ENCODE data around the gene ZCCHC8. TPM values are rescaled to one million over a fixed set of nuclear protein-coding genes. Genes with fewer than 3 reads are reported as not detected.
A peak's percentile ranks its signal among the peaks of the same experiment; 100 is the strongest.
"Not testable (repeated sequence)": the region's sequence is repeated elsewhere in the genome, so short reads cannot be mapped to it uniquely, and the experiment has no call there.

ZCCHC8 gene
- total RNA-seq, 2 donors from 2014 or later = 7.3 to 16.6 TPM

GRCh38 chr12:122467983-122468382, 32.7 kb downstream of the ZCCHC8 start:
- TF ChIP-seq POLR2A (IDR thresholded peaks at IDR 0.05) (no peak), CTCF (IDR thresholded peaks at IDR 0.05) (no peak)
- 44 to 54% methylated on average over 4 of the region's 4 CpGs for WGBS, 2 donors
- ATAC-seq (no peak), DNase-seq (no peak)
- no peak overlapping the region for H3K27ac ChIP-seq
- H3K36me3 ChIP-seq (replicated peaks in 1 of 2; ENCODE audit: insufficient read depth in 1 of 2, low read depth in 2 of 2) = peaks cover 0 to 5% of the 10 kb centered on the region in 2 donors
- intact Hi-C loops (cut with DNase I) = no loop called here
- H3K4me3 ChIP-seq = no peak overlapping the region
- H3K4me1 ChIP-seq = peaks cover 13% of the 10 kb centered on the region
- H3K27me3 ChIP-seq = no peaks in the 10 kb centered on the region
- H3K9me3 ChIP-seq = no peaks in the 10 kb centered on the region

GRCh38 chr12:122464317-122465042, 36.3 kb downstream of the ZCCHC8 start:
- ATAC-seq = peak; percentile 93
- intact Hi-C loops (cut with DNase I); H3K4me1 ChIP-seq; H3K27me3 ChIP-seq; H3K36me3 ChIP-seq (replicated peaks in 1 of 2; ENCODE audit: insufficient read depth in 1 of 2, low read depth in 2 of 2); H3K4me3 ChIP-seq; H3K9me3 ChIP-seq: not testable (repeated sequence)
- H3K27ac ChIP-seq = peak overlapping the region; percentile 53 to 70 (median 70)
- WGBS, 2 donors = 69 to 75% methylated on average over 15 to 17 of the region's 17 CpGs
- DNase-seq = peak; percentile 34 to 65 (median 54)

GRCh38 chr12:122460641-122461040, 40.1 kb downstream of the ZCCHC8 start:
- intact Hi-C loops (cut with DNase I) = no loop called here
- no peak for TF ChIP-seq POLR2A (IDR thresholded peaks at IDR 0.05)
- TF ChIP-seq CTCF (IDR thresholded peaks at IDR 0.05) = no peak
- WGBS, 2 donors = 74 to 81% methylated on average over 2 of the region's 2 CpGs

GRCh38 chr12:122460061-122460460, 40.7 kb downstream of the ZCCHC8 start:
- Histone ChIP-seq H3K27me3 (no peaks in the 10 kb centered on the region), H3K36me3 (replicated peaks in 1 of 2; ENCODE audit: insufficient read depth in 1 of 2, low read depth in 2 of 2) (no peaks in the 10 kb centered on the region), H3K4me3 (no peak overlapping the region), H3K4me1 (peaks cover 5% of the 10 kb centered on the region), H3K27ac (no peak overlapping the region), H3K9me3 (no peaks in the 10 kb centered on the region)
- DNase-seq (no peak), ATAC-seq (no peak)
- WGBS, 2 donors = 85 to 91% methylated on average over 7 of the region's 7 CpGs
- TF ChIP-seq POLR2A (IDR thresholded peaks at IDR 0.05) (no peak), CTCF (IDR thresholded peaks at IDR 0.05) (no peak)
- intact Hi-C loops (cut with DNase I) = no loop called here

More at GRCh38 chr12:122460641-122461040, 40.1 kb downstream of the ZCCHC8 start:
- no peak for DNase-seq
- no peak for ATAC-seq
- no peak overlapping the region for H3K27ac ChIP-seq
- no peaks in the 10 kb centered on the region for H3K27me3 ChIP-seq
- no peaks in the 10 kb centered on the region for H3K36me3 ChIP-seq (replicated peaks in 1 of 2; ENCODE audit: insufficient read depth in 1 of 2, low read depth in 2 of 2)
- H3K4me1 ChIP-seq = peaks cover 5% of the 10 kb centered on the region
- H3K4me3 ChIP-seq = no peak overlapping the region
- no peaks in the 10 kb centered on the region for H3K9me3 ChIP-seq

GRCh38 chr12:122459211-122459610, 41.5 kb downstream of the ZCCHC8 start:
- TF ChIP-seq POLR2A (IDR thresholded peaks at IDR 0.05) = no peak
- TF ChIP-seq CTCF (IDR thresholded peaks at IDR 0.05) = no peak
- no peaks in the 10 kb centered on the region for H3K9me3 ChIP-seq
- H3K27me3 ChIP-seq = no peaks in the 10 kb centered on the region
- H3K4me3 ChIP-seq = no peak overlapping the region
- WGBS, 2 donors = 90 to 96% methylated on average over 2 of the region's 2 CpGs
- H3K4me1 ChIP-seq = peaks cover 5% of the 10 kb centered on the region
- no peak overlapping the region for H3K27ac ChIP-seq
- intact Hi-C loops (cut with DNase I) = no loop called here
- H3K36me3 ChIP-seq (replicated peaks in 1 of 2; ENCODE audit: insufficient read depth in 1 of 2, low read depth in 2 of 2) = no peaks in the 10 kb centered on the region
- DNase-seq (no peak), ATAC-seq (no peak)
